Rectal smooth muscle tissue (tissue), 1 donor: ENCODE measurements around the gene AGBL4.

Experiments
- H3K27ac ChIP-seq: one replicate; pipeline ENCODE4 v1.7.0; 2013; ENCODE audit warnings: low read depth, low read length, inconsistent platforms
- H3K27me3 ChIP-seq: one replicate; pipeline ENCODE4 v1.7.0; 2013; ENCODE audit warnings: low read length; ENCODE audit not compliant: control insufficient read depth, insufficient read depth
- H3K36me3 ChIP-seq: one replicate; pipeline ENCODE4 v1.7.0; 2013; ENCODE audit warnings: low read length; ENCODE audit not compliant: control insufficient read depth, insufficient read depth
- H3K4me1 ChIP-seq: one replicate; pipeline ENCODE4 v1.7.0; 2013; ENCODE audit warnings: low read length; ENCODE audit not compliant: control insufficient read depth, insufficient read depth
- H3K4me3 ChIP-seq: one replicate; pipeline ENCODE4 v1.7.0; 2013; ENCODE audit warnings: low read length
- H3K9ac ChIP-seq: one replicate; pipeline ENCODE4 v1.7.0; 2013; ENCODE audit warnings: low read length

The AGBL4 gene

GRCh38 chr1:48749068-48749467 lies 1274.7 kb downstream of the AGBL4 start:
- no peak overlapping the region for H3K4me3 ChIP-seq
- no peak overlapping the region for H3K27ac ChIP-seq
- no peaks in the 10 kb centered on the region for H3K27me3 ChIP-seq
- H3K36me3 ChIP-seq, result peaks cover 3% of the 10 kb centered on the region
- no peak overlapping the region for H3K9ac ChIP-seq
- H3K4me1 ChIP-seq, result no peaks in the 10 kb centered on the region

DNA sequence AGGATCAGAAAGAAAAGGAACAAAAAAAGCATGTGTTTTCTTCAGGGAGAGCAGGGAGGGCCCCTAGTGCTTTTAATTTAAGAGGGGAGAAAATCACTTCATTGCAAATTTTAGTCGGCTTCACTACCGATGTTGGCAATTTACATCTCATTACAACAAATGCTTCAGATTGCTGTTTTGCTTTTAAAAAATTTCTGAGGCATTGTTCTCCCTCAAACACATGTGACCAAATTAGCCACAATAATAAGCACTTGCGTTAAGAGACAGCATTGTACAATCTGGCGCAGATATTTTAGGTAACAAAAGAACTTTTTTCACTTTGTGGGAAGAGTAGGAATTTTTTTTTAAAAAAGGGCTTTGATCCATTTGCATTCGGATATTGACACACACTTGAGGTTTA lies 1276.8 kb downstream of the AGBL4 start:
- Histone ChIP-seq H3K4me1 (no peaks in the 10 kb centered on the region), H3K9ac (no peak overlapping the region), H3K4me3 (no peak overlapping the region), H3K27ac (no peak overlapping the region), H3K36me3 (peaks cover 3% of the 10 kb centered on the region), H3K27me3 (no peaks in the 10 kb centered on the region)

GRCh38 chr1:48744032-48744431 lies 1279.7 kb downstream of the AGBL4 start:
- Histone ChIP-seq H3K27me3 (no peaks in the 10 kb centered on the region), H3K4me3 (no peak overlapping the region), H3K9ac (no peak overlapping the region), H3K27ac (no peak overlapping the region), H3K36me3 (no peaks in the 10 kb centered on the region), H3K4me1 (no peaks in the 10 kb centered on the region)

GRCh38 chr1:48743480-48743879 lies 1280.3 kb downstream of the AGBL4 start:
- no peaks in the 10 kb centered on the region for H3K4me1 ChIP-seq
- no peaks in the 10 kb centered on the region for H3K36me3 ChIP-seq
- no peaks in the 10 kb centered on the region for H3K27me3 ChIP-seq
- H3K27ac ChIP-seq, result no peak overlapping the region
- no peak overlapping the region for H3K4me3 ChIP-seq
- no peak overlapping the region for H3K9ac ChIP-seq

- Histone ChIP-seq H3K27ac (no peak overlapping the region), H3K36me3 (no peaks in the 10 kb centered on the region), H3K4me1 (no peaks in the 10 kb centered on the region), H3K4me3 (no peak overlapping the region), H3K9ac (no peak overlapping the region), H3K27me3 (no peaks in the 10 kb centered on the region)
These were observed 1282.4 kb downstream of the AGBL4 start for GRCh38 chr1:48741380-48741779.

GRCh38 chr1:48740621-48741020 lies 1283.1 kb downstream of the AGBL4 start:
- Histone ChIP-seq H3K4me3 (no peak overlapping the region), H3K27ac (no peak overlapping the region), H3K4me1 (no peaks in the 10 kb centered on the region), H3K27me3 (no peaks in the 10 kb centered on the region), H3K36me3 (peaks cover 3% of the 10 kb centered on the region), H3K9ac (no peak overlapping the region)

DNA sequence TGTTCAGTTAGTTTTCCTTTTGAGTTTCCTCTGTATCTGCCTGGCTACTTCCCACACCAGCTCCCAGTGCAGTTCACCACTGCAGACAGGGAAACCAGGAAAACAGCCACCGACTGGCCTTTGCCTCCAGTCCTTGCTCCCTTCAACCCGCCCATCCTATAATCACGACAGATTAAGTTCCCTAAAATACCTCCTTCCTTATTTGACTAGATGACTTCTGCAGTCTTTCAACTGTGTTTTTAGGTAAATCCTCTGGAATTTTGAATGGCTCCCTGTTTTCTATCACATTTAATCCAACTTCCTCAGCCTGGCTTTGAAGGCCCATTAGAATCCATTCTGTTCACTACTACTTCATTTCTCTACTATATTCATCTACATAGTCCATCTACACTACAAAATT lies 1284.7 kb downstream of the AGBL4 start:
- Histone ChIP-seq H3K27ac (no peak overlapping the region), H3K36me3 (peaks cover 6% of the 10 kb centered on the region), H3K4me1 (no peaks in the 10 kb centered on the region)

GRCh38 chr1:48738356-48738755 lies 1285.4 kb downstream of the AGBL4 start:
- no peak overlapping the region for H3K9ac ChIP-seq
- no peak overlapping the region for H3K4me3 ChIP-seq
- peaks cover 6% of the 10 kb centered on the region for H3K36me3 ChIP-seq
- no peaks in the 10 kb centered on the region for H3K27me3 ChIP-seq
- no peak overlapping the region for H3K27ac ChIP-seq
- H3K4me1 ChIP-seq, result no peaks in the 10 kb centered on the region

More for the DNA sequence above, 1284.7 kb downstream of the AGBL4 start:
- no peak overlapping the region for H3K4me3 ChIP-seq
- H3K27me3 ChIP-seq, result no peaks in the 10 kb centered on the region
- no peak overlapping the region for H3K9ac ChIP-seq

- Histone ChIP-seq H3K36me3 (peaks cover 12% of the 10 kb centered on the region), H3K4me1 (no peaks in the 10 kb centered on the region), H3K27ac (no peak overlapping the region), H3K9ac (no peak overlapping the region), H3K4me3 (no peak overlapping the region), H3K27me3 (no peaks in the 10 kb centered on the region)
These were observed 1288.0 kb downstream of the AGBL4 start for GRCh38 chr1:48735796-48736195.

GRCh38 chr1:48730164-48730910 lies 1293.4 kb downstream of the AGBL4 start:
- H3K27me3 ChIP-seq, result no peaks in the 10 kb centered on the region
- no peaks in the 10 kb centered on the region for H3K4me1 ChIP-seq
- no peak overlapping the region for H3K27ac ChIP-seq
- no peak overlapping the region for H3K4me3 ChIP-seq
- H3K36me3 ChIP-seq, result peaks cover 6% of the 10 kb centered on the region
- H3K9ac ChIP-seq, result no peak overlapping the region

- peaks cover 6% of the 10 kb centered on the region for H3K36me3 ChIP-seq
- H3K4me1 ChIP-seq, result no peaks in the 10 kb centered on the region
- no peak overlapping the region for H3K4me3 ChIP-seq
- no peak overlapping the region for H3K27ac ChIP-seq
- H3K9ac ChIP-seq, result no peak overlapping the region
- H3K27me3 ChIP-seq, result no peaks in the 10 kb centered on the region
These were observed 1295.2 kb downstream of the AGBL4 start for GRCh38 chr1:48728584-48728983.

DNA sequence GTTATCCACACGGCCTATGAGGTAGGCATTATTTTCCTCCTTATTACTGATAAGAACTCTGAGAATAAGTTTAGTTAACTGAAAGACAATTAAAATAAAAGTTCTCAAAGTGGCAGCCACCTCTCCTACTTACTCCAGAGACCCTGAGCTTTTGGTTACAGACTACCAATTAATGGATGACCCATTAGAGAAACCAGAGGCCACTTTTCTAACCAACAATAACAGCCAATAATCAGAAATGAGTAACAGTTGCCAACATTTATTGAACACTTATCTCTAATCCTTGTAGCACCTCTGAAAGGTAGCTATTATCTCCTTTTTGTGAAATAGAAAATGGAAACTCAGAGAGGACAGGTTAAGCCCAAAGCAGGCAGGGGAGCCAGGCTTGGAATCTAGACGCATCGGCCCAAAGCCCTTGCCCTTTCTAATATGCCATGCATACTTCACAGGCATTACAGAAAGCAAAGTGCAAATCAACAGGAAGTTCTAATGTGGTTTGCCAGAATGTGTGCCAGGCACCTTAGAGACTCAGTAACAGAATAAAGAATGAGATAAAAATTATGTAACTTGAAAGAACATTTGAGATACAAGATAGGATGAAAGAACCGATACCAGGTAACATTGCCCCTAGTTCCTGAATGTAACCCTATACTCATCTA lies 1297.1 kb downstream of the AGBL4 start:
- Histone ChIP-seq H3K27me3 (no peaks in the 10 kb centered on the region), H3K36me3 (no peaks in the 10 kb centered on the region), H3K9ac (no peak overlapping the region), H3K4me1 (no peaks in the 10 kb centered on the region), H3K4me3 (no peak overlapping the region), H3K27ac (no peak overlapping the region)

GRCh38 chr1:48726139-48726538 lies 1297.6 kb downstream of the AGBL4 start:
- Histone ChIP-seq H3K9ac (no peak overlapping the region), H3K27me3 (no peaks in the 10 kb centered on the region), H3K4me1 (no peaks in the 10 kb centered on the region), H3K4me3 (no peak overlapping the region), H3K36me3 (no peaks in the 10 kb centered on the region), H3K27ac (no peak overlapping the region)
